Smooth muscle cell (in vitro differentiated cells): ENCODE results near the gene CBLN3. TPM values are rescaled to one million over a fixed set of nuclear protein-coding genes. Genes with fewer than 3 reads are reported as not detected.

ENCODE experiments used
- DNase-seq: peaks from one replicate; lab custom pipeline; 2025; ENCODE audit not compliant: unreplicated experiment; lab: John Stamatoyannopoulos, UW
- H2AFZ ChIP-seq: fragments of 200-600 bp; sonication (generic); 2 replicates; pipeline ENCODE4 v1.6.0; 2016; ENCODE audit warnings: antibody characterized with exemption, low read depth, mild to moderate bottlenecking
- H3F3A ChIP-seq: fragments of 200-600 bp; sonication (generic); 2 replicates; pipeline ENCODE4 v1.6.0; 2017; ENCODE audit warnings: antibody characterized with exemption, low read depth
- H3K27ac ChIP-seq: fragments of 200-600 bp; sonication (generic); 2 replicates; pipeline ENCODE4 v1.5.1; 2016; ENCODE audit warnings: low read depth, mild to moderate bottlenecking
- H3K27me3 ChIP-seq: fragments of 200-600 bp; sonication (generic); 2 replicates; pipeline ENCODE4 v1.6.1; 2016; ENCODE audit warnings: low read depth, mild to moderate bottlenecking
- H3K36me3 ChIP-seq: fragments of 200-600 bp; sonication (generic); 2 replicates; pipeline ENCODE4 v1.5.1; 2016; ENCODE audit warnings: low read depth
- H3K4me1 ChIP-seq: fragments of 200-600 bp; sonication (generic); 2 replicates; pipeline ENCODE4 v1.5.1; 2016; ENCODE audit warnings: low read depth
- H3K4me2 ChIP-seq: fragments of 200-600 bp; sonication (generic); 2 replicates; pipeline ENCODE4 v1.6.0; 2016; ENCODE audit warnings: mild to moderate bottlenecking
- H3K4me3 ChIP-seq: fragments of 200-600 bp; sonication (generic); 2 replicates; pipeline ENCODE4 v1.5.1; 2016; ENCODE audit warnings: mild to moderate bottlenecking
- H3K79me2 ChIP-seq: fragments of 200-600 bp; sonication (generic); 2 replicates; pipeline ENCODE4 v1.6.0; 2016; ENCODE audit warnings: low read depth, mild to moderate bottlenecking
- H3K9ac ChIP-seq: fragments of 200-600 bp; sonication (generic); 2 replicates; pipeline ENCODE4 v1.6.0; 2016; ENCODE audit warnings: low read depth
- H3K9me3 ChIP-seq: fragments of 200-600 bp; sonication (generic); replicated peaks from 2 replicates; pipeline ENCODE4 v1.5.1; 2016; ENCODE audit warnings: low read depth
- H4K20me1 ChIP-seq: fragments of 200-600 bp; sonication (generic); 2 replicates; pipeline ENCODE4 v1.6.0; 2016; ENCODE audit warnings: low read depth
- WGBS: methylation state at CpG from one replicate; pipeline ENCODE4 v1.1.7; 2016; ENCODE audit warnings: low lambda C conversion rate; 5-methylcytosine and 5-hydroxymethylcytosine counted together
- polyA plus RNA-seq: library from polyadenylated mRNA; unstranded; fragments of >200 nt; fragmentation: Nextera tagmentation; extraction: Ambion mirVana; gene quantifications from 2 replicates; pipeline ENCODE4 v1.2.1, GENCODE V29; 2016
- total RNA-seq: library from RNA; depleted of rRNA; stranded (reverse); fragments of >200 nt; gene quantifications from 2 replicates; pipeline ENCODE4 v1.2.3, GENCODE V29; 2014
- TF ChIP-seq, protein P1 (sequence below): fragments of 200-600 bp; sonication (generic); IDR thresholded peaks from 2 replicates; pipeline ENCODE4 v1.5.1; 2017; ENCODE audit warnings: borderline replicate concordance, mild to moderate bottlenecking, antibody characterized with exemption; ENCODE audit not compliant: insufficient read depth, poor library complexity, severe bottlenecking

The CBLN3 gene
- total and polyA plus RNA-seq, 2 experiments from 2014 or later, result 1.1 to 1.6 TPM

DNA sequence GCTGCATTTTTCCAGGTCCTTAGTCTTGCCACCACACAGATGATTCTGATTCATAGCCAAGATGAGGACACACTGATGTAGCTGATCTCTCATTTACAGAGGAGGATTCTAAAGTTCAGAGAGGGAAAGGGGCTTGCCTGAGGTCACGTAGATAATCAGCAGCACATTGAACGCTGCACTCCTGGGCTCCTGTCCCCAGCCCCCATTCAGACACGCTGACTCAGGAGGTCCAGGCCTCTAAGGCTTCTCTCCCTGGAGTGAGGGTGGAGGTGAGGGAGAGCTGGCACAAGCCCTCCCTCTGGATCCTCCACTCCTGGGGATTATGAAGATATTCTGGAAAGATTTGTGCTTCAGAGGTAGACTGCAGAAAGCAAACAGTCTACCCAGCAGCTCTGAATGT lies 51.1 kb downstream of the CBLN3 start:
- Histone ChIP-seq H3K9ac (no peak overlapping the region), H3F3A (no peaks in the 10 kb centered on the region), H3K27me3 (no peaks in the 10 kb centered on the region), H3K4me1 (no peaks in the 10 kb centered on the region), H3K36me3 (no peaks in the 10 kb centered on the region), H4K20me1 (peaks cover 14% of the 10 kb centered on the region), H3K4me2 (no peak overlapping the region), H3K9me3 (no peaks in the 10 kb centered on the region), H2AFZ (no peak overlapping the region), H3K27ac (no peak overlapping the region), H3K79me2 (no peaks in the 10 kb centered on the region), H3K4me3 (no peak overlapping the region)
- WGBS, result 69% methylated on average over 3 of the region's 3 CpGs
- no peak for DNase-seq
- TF ChIP-seq, protein P1, sequence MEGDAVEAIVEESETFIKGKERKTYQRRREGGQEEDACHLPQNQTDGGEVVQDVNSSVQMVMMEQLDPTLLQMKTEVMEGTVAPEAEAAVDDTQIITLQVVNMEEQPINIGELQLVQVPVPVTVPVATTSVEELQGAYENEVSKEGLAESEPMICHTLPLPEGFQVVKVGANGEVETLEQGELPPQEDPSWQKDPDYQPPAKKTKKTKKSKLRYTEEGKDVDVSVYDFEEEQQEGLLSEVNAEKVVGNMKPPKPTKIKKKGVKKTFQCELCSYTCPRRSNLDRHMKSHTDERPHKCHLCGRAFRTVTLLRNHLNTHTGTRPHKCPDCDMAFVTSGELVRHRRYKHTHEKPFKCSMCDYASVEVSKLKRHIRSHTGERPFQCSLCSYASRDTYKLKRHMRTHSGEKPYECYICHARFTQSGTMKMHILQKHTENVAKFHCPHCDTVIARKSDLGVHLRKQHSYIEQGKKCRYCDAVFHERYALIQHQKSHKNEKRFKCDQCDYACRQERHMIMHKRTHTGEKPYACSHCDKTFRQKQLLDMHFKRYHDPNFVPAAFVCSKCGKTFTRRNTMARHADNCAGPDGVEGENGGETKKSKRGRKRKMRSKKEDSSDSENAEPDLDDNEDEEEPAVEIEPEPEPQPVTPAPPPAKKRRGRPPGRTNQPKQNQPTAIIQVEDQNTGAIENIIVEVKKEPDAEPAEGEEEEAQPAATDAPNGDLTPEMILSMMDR, result no peak

DNA sequence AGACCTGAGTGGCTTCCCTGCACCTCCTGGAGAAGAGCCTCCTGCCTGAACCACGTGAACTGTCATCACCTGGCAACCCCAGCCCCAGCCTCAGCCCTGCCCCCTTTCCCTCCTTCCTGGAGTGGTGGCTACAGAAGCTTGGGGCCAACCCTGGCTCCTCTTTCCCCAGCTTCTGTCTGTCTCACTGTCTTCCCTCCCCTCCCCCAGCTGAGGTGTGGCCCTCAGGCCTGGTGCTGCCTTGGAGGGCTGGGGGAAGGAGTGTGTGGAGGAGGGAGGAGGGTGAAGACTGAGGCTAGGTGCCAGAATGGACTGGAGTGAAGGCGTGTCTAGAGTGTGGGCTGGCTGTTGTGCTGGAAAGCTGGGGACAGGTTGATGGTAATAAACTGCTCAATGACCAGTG lies 51.8 kb downstream of the CBLN3 start:
- TF ChIP-seq, protein P1, result no peak
- no peaks in the 10 kb centered on the region for H3K79me2 ChIP-seq
- H3F3A ChIP-seq, result no peaks in the 10 kb centered on the region
- H3K27me3 ChIP-seq, result no peaks in the 10 kb centered on the region
- H3K36me3 ChIP-seq, result no peaks in the 10 kb centered on the region
- peaks cover 20% of the 10 kb centered on the region for H4K20me1 ChIP-seq
- H3K27ac ChIP-seq, result no peak overlapping the region
- H3K4me3 ChIP-seq, result no peak overlapping the region
- no peaks in the 10 kb centered on the region for H3K4me1 ChIP-seq
- 83% methylated on average over 2 of the region's 2 CpGs for WGBS
- no peak overlapping the region for H3K4me2 ChIP-seq
- H3K9me3 ChIP-seq, result no peaks in the 10 kb centered on the region
- no peak overlapping the region for H2AFZ ChIP-seq
- no peak for DNase-seq
- H3K9ac ChIP-seq, result no peak overlapping the region

DNA sequence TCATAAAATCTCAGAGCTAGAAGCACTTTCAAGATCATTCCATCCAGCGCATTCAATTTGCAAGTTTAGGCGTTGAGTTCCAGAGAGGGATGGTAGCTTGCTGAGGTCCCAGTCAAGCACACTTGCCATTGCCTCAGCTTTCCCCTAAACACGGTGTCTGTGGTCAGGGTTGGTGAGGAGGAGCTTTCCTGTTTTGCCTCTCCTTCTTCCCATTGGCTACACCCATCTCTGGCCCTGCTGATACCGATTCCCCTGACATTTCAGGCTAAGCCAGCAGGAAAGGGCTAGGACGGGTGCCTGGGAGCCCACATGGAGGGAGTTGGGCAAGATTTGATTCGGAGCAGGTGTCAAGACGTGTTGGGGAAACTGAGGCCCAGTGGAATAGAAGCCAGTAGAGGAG lies 52.3 kb downstream of the CBLN3 start:
- H3K79me2 ChIP-seq, result no peaks in the 10 kb centered on the region
- DNase-seq, result no peak
- 89% methylated on average over 7 of the region's 7 CpGs for WGBS
- H3K4me1 ChIP-seq, result no peaks in the 10 kb centered on the region
- H4K20me1 ChIP-seq, result peaks cover 20% of the 10 kb centered on the region
- no peak overlapping the region for H2AFZ ChIP-seq
- H3K27ac ChIP-seq, result no peak overlapping the region
- TF ChIP-seq, protein P1, result no peak
- H3K9me3 ChIP-seq, result no peaks in the 10 kb centered on the region
- H3K27me3 ChIP-seq, result no peaks in the 10 kb centered on the region
- no peak overlapping the region for H3K4me3 ChIP-seq
- H3K4me2 ChIP-seq, result no peak overlapping the region
- no peaks in the 10 kb centered on the region for H3K36me3 ChIP-seq
- H3K9ac ChIP-seq, result no peak overlapping the region
- no peaks in the 10 kb centered on the region for H3F3A ChIP-seq

Other genes starting within 250 kb of the CBLN3 start
- gene IPO4, start 240.9 kb downstream of the CBLN3 start, total RNA-seq, result 14.7 and 82.6 TPM in 2 replicates
- gene IPO4, start 240.9 kb downstream of the CBLN3 start, polyA plus RNA-seq, result 20.5 and 26.6 TPM in 2 replicates
- 66.6 and 72.1 TPM in 2 replicates for gene TM9SF1, start 234.2 kb downstream of the CBLN3 start, total RNA-seq
- 86.5 and 95.8 TPM in 2 replicates for gene TM9SF1, start 234.2 kb downstream of the CBLN3 start, polyA plus RNA-seq
- 0.85 TPM in 1 of 2 replicates, not detected in the other for gene TSSK4, start 224.0 kb downstream of the CBLN3 start, total RNA-seq
- 0.89 and 1.3 TPM in 2 replicates for gene TSSK4, start 224.0 kb downstream of the CBLN3 start, polyA plus RNA-seq
- 29.7 and 32.5 TPM in 2 replicates for gene CHMP4A, start 216.2 kb downstream of the CBLN3 start, total RNA-seq
- 46.8 and 63.9 TPM in 2 replicates for gene CHMP4A, start 216.2 kb downstream of the CBLN3 start, polyA plus RNA-seq
- 31.0 and 33.0 TPM in 2 replicates for gene MDP1, start 213.6 kb downstream of the CBLN3 start, total RNA-seq
- gene MDP1, start 213.6 kb downstream of the CBLN3 start, polyA plus RNA-seq, result 36.8 and 42.3 TPM in 2 replicates
- 209 and 211 TPM in 2 replicates for gene NEDD8, start 197.3 kb downstream of the CBLN3 start, total RNA-seq
- 375 and 432 TPM in 2 replicates for gene NEDD8, start 197.3 kb downstream of the CBLN3 start, polyA plus RNA-seq
- 38.8 and 65.0 TPM in 2 replicates for gene GMPR2, start 196.7 kb downstream of the CBLN3 start, total RNA-seq
- 43.4 and 55.9 TPM in 2 replicates for gene GMPR2, start 196.7 kb downstream of the CBLN3 start, polyA plus RNA-seq
- gene TINF2, start 187.0 kb downstream of the CBLN3 start, total RNA-seq, result 27.9 and 38.8 TPM in 2 replicates
- gene TINF2, start 187.0 kb downstream of the CBLN3 start, polyA plus RNA-seq, result 43.6 and 52.5 TPM in 2 replicates
- 4.1 and 13.6 TPM in 2 replicates for gene TGM1, start 166.5 kb downstream of the CBLN3 start, total RNA-seq
- gene TGM1, start 166.5 kb downstream of the CBLN3 start, polyA plus RNA-seq, result 1.6 and 7.7 TPM in 2 replicates
- 15.4 and 18.5 TPM in 2 replicates for gene RABGGTA, start 158.1 kb downstream of the CBLN3 start, total RNA-seq
- gene RABGGTA, start 158.1 kb downstream of the CBLN3 start, polyA plus RNA-seq, result 33.4 and 38.2 TPM in 2 replicates
- gene DHRS1, start 129.9 kb downstream of the CBLN3 start, total RNA-seq, result 22.5 and 23.3 TPM in 2 replicates
- 25.2 and 27.4 TPM in 2 replicates for gene DHRS1, start 129.9 kb downstream of the CBLN3 start, polyA plus RNA-seq
- gene NOP9, start 129.8 kb downstream of the CBLN3 start, total RNA-seq, result 9.3 and 11.2 TPM in 2 replicates
- 2.7 and 3.3 TPM in 2 replicates for gene NOP9, start 129.8 kb downstream of the CBLN3 start, polyA plus RNA-seq
- not detected in 2 replicates for gene CIDEB, start 121.7 kb downstream of the CBLN3 start, total RNA-seq
- gene CIDEB, start 121.7 kb downstream of the CBLN3 start, polyA plus RNA-seq, result 0.58 TPM in 1 of 2 replicates, not detected in the other
- 2.8 and 6.9 TPM in 2 replicates for gene LTB4R2, start 119.5 kb downstream of the CBLN3 start, total RNA-seq
- gene LTB4R2, start 119.5 kb downstream of the CBLN3 start, polyA plus RNA-seq, result 0.70 and 2.4 TPM in 2 replicates
- gene LTB4R, start 118.2 kb downstream of the CBLN3 start, total RNA-seq, result 2.7 and 2.8 TPM in 2 replicates
- gene LTB4R, start 118.2 kb downstream of the CBLN3 start, polyA plus RNA-seq, result 1.6 and 3.2 TPM in 2 replicates
- gene ADCY4, start 94.6 kb downstream of the CBLN3 start, total RNA-seq, result 0.13 and 0.45 TPM in 2 replicates
- 0.66 TPM in 1 of 2 replicates, not detected in the other for gene ADCY4, start 94.6 kb downstream of the CBLN3 start, polyA plus RNA-seq
- 1.3 and 1.6 TPM in 2 replicates for gene RIPK3, start 89.7 kb downstream of the CBLN3 start, total RNA-seq
- 1.2 TPM in 1 of 2 replicates, not detected in the other for gene RIPK3, start 89.7 kb downstream of the CBLN3 start, polyA plus RNA-seq
- gene NFATC4, start 61.5 kb downstream of the CBLN3 start, total RNA-seq, result 40.1 and 44.6 TPM in 2 replicates
- gene NFATC4, start 61.5 kb downstream of the CBLN3 start, polyA plus RNA-seq, result 84.7 and 93.3 TPM in 2 replicates
- gene NYNRIN, start 30.7 kb downstream of the CBLN3 start, total RNA-seq, result 38.0 and 41.1 TPM in 2 replicates
- gene NYNRIN, start 30.7 kb downstream of the CBLN3 start, polyA plus RNA-seq, result 29.5 and 30.3 TPM in 2 replicates
- gene KHNYN, start 286 bp upstream of the CBLN3 start, total RNA-seq, result 43.1 and 55.7 TPM in 2 replicates
- gene KHNYN, start 286 bp upstream of the CBLN3 start, polyA plus RNA-seq, result 28.2 and 34.8 TPM in 2 replicates
- gene SDR39U1, start 13.1 kb upstream of the CBLN3 start, total RNA-seq, result 20.9 and 21.6 TPM in 2 replicates
- 62.6 and 78.8 TPM in 2 replicates for gene SDR39U1, start 13.1 kb upstream of the CBLN3 start, polyA plus RNA-seq
- not detected in 2 replicates for gene CMA1, start 78.6 kb upstream of the CBLN3 start, total RNA-seq
- not detected in 2 replicates for gene CMA1, start 78.6 kb upstream of the CBLN3 start, polyA plus RNA-seq
- gene CTSG, start 146.6 kb upstream of the CBLN3 start, total RNA-seq, result not detected in 2 replicates
- not detected in 2 replicates for gene CTSG, start 146.6 kb upstream of the CBLN3 start, polyA plus RNA-seq
- gene GZMH, start 180.0 kb upstream of the CBLN3 start, total RNA-seq, result not detected in 2 replicates
- gene GZMH, start 180.0 kb upstream of the CBLN3 start, polyA plus RNA-seq, result not detected in 2 replicates
- gene GZMB, start 204.5 kb upstream of the CBLN3 start, total RNA-seq, result not detected in 2 replicates
- not detected in 2 replicates for gene GZMB, start 204.5 kb upstream of the CBLN3 start, polyA plus RNA-seq